ENCODE results near the gene USP48. TPM values are rescaled to one million over a fixed set of nuclear protein-coding genes. Genes with fewer than 3 reads are reported as not detected.
"Not testable (repeated sequence)": the region's sequence is repeated elsewhere in the genome, so short reads cannot be mapped to it uniquely, and the experiment has no call there.

The USP48 gene
- total RNA-seq, 2 donors from 2014 or later, result 72.8 to 130 TPM

GRCh38 chr1:21795075-21795474 is 12.1 kb upstream of the USP48 start:
- H3K36me3 Mint-ChIP-seq, result no peaks in the 10 kb centered on the region
- ATAC-seq, result no peak
- DNase-seq (ENCODE audit: low spot score), result no peak
- no peak overlapping the region for H3K4me3 Mint-ChIP-seq
- H3K27ac Mint-ChIP-seq, result no peak overlapping the region
- H3K9me3 Mint-ChIP-seq, result no peaks in the 10 kb centered on the region
- H3K27me3 Mint-ChIP-seq, result no peaks in the 10 kb centered on the region
- H3K4me1 Mint-ChIP-seq (ENCODE audit: low read depth in 2 of 2), result peaks cover 12 to 15% of the 10 kb centered on the region in 2 donors

DNA sequence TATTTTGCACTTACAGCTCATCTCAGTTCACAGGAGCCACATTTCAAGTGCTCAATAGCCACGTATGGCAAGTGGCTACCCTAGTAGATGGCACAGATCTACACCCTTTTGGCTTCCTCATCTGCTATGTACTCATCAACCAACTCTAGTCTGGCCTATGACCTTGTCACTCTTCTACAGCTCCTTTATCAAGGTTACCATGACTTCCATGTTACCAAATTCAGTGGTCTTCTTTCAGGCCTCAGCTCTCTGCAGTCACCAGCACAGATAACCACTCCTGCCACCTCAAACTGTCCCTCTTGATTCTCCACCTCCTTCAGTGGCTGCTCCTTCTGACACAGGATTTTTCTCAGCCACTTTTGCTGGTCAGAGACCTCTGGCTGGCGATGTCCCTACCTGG is 11.7 kb upstream of the USP48 start:
- H3K9me3 Mint-ChIP-seq, result no peaks in the 10 kb centered on the region
- H3K27me3 Mint-ChIP-seq, result no peaks in the 10 kb centered on the region
- no peaks in the 10 kb centered on the region for H3K36me3 Mint-ChIP-seq
- H3K4me1 Mint-ChIP-seq (ENCODE audit: low read depth in 2 of 2), result peaks cover 16 to 18% of the 10 kb centered on the region in 2 donors
- ATAC-seq, result no peak
- H3K4me3 Mint-ChIP-seq, result no peak overlapping the region
- DNase-seq (ENCODE audit: low spot score), result no peak
- no peak overlapping the region for H3K27ac Mint-ChIP-seq

DNA sequence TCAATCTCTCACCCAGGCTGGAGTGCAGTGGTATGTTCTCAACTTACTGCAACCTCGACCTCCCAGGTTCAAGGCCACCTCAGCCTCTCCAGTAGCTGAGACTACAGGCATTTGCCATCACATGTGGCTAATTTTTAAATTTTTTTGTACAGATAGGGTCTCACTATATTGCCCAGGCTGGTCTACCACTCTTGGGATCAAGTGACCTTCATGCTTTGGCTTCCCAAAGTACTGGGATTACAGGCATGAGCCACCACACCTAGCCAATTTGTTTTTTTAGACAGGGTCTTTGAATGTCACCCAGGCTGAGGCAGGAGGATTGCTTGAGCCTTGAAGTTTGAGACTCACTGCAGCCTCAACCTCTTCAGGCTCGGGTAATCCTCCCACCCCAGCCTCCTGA is 10.2 kb upstream of the USP48 start:
- DNase-seq (ENCODE audit: low spot score) (no peak), ATAC-seq (no peak)
- Mint-ChIP-seq H3K4me1 (ENCODE audit: low read depth in 2 of 2) (peaks cover 16 to 18% of the 10 kb centered on the region in 2 donors), H3K9me3 (no peaks in the 10 kb centered on the region), H3K27me3 (no peaks in the 10 kb centered on the region), H3K36me3 (no peaks in the 10 kb centered on the region), H3K27ac (no peak overlapping the region), H3K4me3 (no peak overlapping the region)

GRCh38 chr1:21786640-21787039 is 3.7 kb upstream of the USP48 start:
- H3K27ac Mint-ChIP-seq, result peak overlapping the region in 1 of 2 donors; percentile 6
- H3K9me3 Mint-ChIP-seq, result no peaks in the 10 kb centered on the region
- H3K4me3 Mint-ChIP-seq, result no peak overlapping the region
- peaks cover 9% of the 10 kb centered on the region for H3K36me3 Mint-ChIP-seq
- no peak for DNase-seq (ENCODE audit: low spot score)
- peaks cover 23 to 28% of the 10 kb centered on the region in 2 donors for H3K4me1 Mint-ChIP-seq (ENCODE audit: low read depth in 2 of 2)
- ATAC-seq, result no peak
- peaks cover 0 to 2% of the 10 kb centered on the region in 2 donors for H3K27me3 Mint-ChIP-seq

DNA sequence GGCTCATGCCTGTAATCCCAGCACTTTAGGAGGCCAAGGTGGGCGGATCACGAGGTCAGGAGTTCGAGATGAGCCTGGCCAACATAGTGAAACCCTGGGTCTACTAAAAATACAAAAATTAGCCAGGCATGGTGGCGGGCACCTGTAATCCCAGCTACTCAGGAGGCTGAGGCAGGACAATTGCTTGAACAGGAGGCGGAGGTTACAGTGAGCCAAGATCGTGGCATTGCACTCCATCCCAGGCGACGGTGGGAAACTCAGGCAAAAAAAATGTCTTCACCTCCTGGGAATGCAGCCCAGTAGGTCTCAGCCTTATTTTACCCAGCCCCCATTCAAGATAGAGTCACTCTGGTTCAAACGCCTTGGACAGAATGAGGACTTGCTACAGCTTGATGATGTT is 2.8 kb upstream of the USP48 start:
- not testable (repeated sequence) for H3K9me3 Mint-ChIP-seq; DNase-seq (ENCODE audit: low spot score); H3K27ac Mint-ChIP-seq; H3K36me3 Mint-ChIP-seq; ATAC-seq; H3K27me3 Mint-ChIP-seq; H3K4me3 Mint-ChIP-seq
- peaks cover 19 to 23% of the 10 kb centered on the region in 2 donors for H3K4me1 Mint-ChIP-seq (ENCODE audit: low read depth in 2 of 2)

- Mint-ChIP-seq H3K36me3 (peaks cover 18% of the 10 kb centered on the region), H3K27me3 (peaks cover 0 to 2% of the 10 kb centered on the region in 2 donors), H3K4me3 (peak overlapping the region; percentile 100), H3K9me3 (no peaks in the 10 kb centered on the region), H3K4me1 (ENCODE audit: low read depth in 2 of 2) (peaks cover 26 to 31% of the 10 kb centered on the region in 2 donors), H3K27ac (peak overlapping the region; percentile 99 to 100)
- ATAC-seq (no peak), DNase-seq (ENCODE audit: low spot score) (no peak)
Observed at GRCh38 chr1:21783679-21784603, 992 bp upstream of the USP48 start.

GRCh38 chr1:21782349-21782867 is 541 bp downstream of the USP48 start:
- H3K4me3 Mint-ChIP-seq, result peak overlapping the region; percentile 100
- DNase-seq (ENCODE audit: low spot score) (peak; percentile 75), ATAC-seq (peak in 1 of 2 donors; percentile 41)

GRCh38 chr1:21781815-21782348 is 1.1 kb downstream of the USP48 start:
- ATAC-seq, result no peak
- H3K27ac Mint-ChIP-seq, result peak overlapping the region; percentile 99 to 100
- peaks cover 18% of the 10 kb centered on the region for H3K36me3 Mint-ChIP-seq
- H3K4me1 Mint-ChIP-seq (ENCODE audit: low read depth in 2 of 2), result peaks cover 38 to 46% of the 10 kb centered on the region in 2 donors
- no peak for DNase-seq (ENCODE audit: low spot score)
- no peaks in the 10 kb centered on the region for H3K9me3 Mint-ChIP-seq
- peak overlapping the region; percentile 100 for H3K4me3 Mint-ChIP-seq
- H3K27me3 Mint-ChIP-seq, result peaks cover 0 to 2% of the 10 kb centered on the region in 2 donors

More at GRCh38 chr1:21782349-21782867, 541 bp downstream of the USP48 start:
- H3K27ac Mint-ChIP-seq, result peak overlapping the region; percentile 99 to 100
- peaks cover 33 to 41% of the 10 kb centered on the region in 2 donors for H3K4me1 Mint-ChIP-seq (ENCODE audit: low read depth in 2 of 2)
- no peaks in the 10 kb centered on the region for H3K9me3 Mint-ChIP-seq
- H3K36me3 Mint-ChIP-seq, result peaks cover 18% of the 10 kb centered on the region
- peaks cover 0 to 2% of the 10 kb centered on the region in 2 donors for H3K27me3 Mint-ChIP-seq

GRCh38 chr1:21779613-21780521 is 3.1 kb downstream of the USP48 start:
- peaks cover 18% of the 10 kb centered on the region for H3K36me3 Mint-ChIP-seq
- ATAC-seq (peak in 1 of 2 donors; percentile 24), DNase-seq (ENCODE audit: low spot score) (no peak)
- H3K27ac Mint-ChIP-seq, result peak overlapping the region; percentile 81 to 92
- no peaks in the 10 kb centered on the region for H3K9me3 Mint-ChIP-seq
- peak overlapping the region; percentile 87 for H3K4me3 Mint-ChIP-seq
- no peaks in the 10 kb centered on the region for H3K27me3 Mint-ChIP-seq
- peaks cover 54 to 59% of the 10 kb centered on the region in 2 donors for H3K4me1 Mint-ChIP-seq (ENCODE audit: low read depth in 2 of 2)

DNA sequence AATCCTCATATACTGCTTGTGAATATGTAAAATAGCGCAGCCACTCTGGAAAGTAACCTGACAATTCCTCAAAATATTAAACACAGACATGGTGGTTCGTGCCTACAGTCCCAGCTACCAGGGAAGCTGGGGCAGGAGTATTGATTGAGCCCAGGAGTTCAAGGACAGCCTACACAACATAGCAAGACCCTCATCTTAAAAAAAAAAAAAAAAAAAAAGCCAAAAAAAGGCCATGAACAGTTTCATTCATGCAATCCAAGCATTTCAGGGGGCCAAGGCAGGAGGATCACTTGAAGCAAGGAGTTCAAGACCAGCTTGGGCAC is 4.6 kb downstream of the USP48 start:
- H3K4me3 Mint-ChIP-seq, result peak overlapping the region; percentile 52
- H3K9me3 Mint-ChIP-seq, result no peaks in the 10 kb centered on the region
- H3K36me3 Mint-ChIP-seq, result peaks cover 18% of the 10 kb centered on the region
- H3K27ac Mint-ChIP-seq, result peak overlapping the region; percentile 28 to 47
- H3K27me3 Mint-ChIP-seq, result no peaks in the 10 kb centered on the region
- H3K4me1 Mint-ChIP-seq (ENCODE audit: low read depth in 2 of 2), result peaks cover 55 to 60% of the 10 kb centered on the region in 2 donors
- no peak for DNase-seq (ENCODE audit: low spot score)
- no peak for ATAC-seq

DNA sequence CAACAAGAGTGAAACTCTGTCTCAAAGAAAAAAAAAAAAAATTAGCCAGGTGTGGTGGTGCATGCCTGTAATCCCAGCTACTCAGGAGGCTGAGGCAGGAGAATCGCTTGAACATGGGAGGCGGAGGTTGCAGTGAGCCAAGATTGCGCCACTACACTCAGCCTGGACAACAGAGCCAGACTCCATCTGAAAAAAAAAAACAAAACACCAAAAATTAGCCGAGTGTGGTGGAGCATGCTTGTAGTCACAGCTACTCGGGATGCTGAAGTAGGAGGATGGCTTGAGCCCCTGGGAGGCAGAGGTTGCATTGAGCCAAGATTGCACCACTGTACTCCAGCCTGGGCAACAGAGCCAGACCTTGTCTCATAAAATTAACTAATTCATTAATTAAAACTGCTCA is 6.0 kb downstream of the USP48 start:
- Mint-ChIP-seq H3K27ac (peak overlapping the region; percentile 49 to 93), H3K4me1 (ENCODE audit: low read depth in 2 of 2) (peaks cover 52 to 59% of the 10 kb centered on the region in 2 donors), H3K36me3 (peaks cover 12% of the 10 kb centered on the region), H3K4me3 (peak overlapping the region; percentile 32)
- H3K9me3 Mint-ChIP-seq; H3K27me3 Mint-ChIP-seq; DNase-seq (ENCODE audit: low spot score); ATAC-seq: not testable (repeated sequence)

DNA sequence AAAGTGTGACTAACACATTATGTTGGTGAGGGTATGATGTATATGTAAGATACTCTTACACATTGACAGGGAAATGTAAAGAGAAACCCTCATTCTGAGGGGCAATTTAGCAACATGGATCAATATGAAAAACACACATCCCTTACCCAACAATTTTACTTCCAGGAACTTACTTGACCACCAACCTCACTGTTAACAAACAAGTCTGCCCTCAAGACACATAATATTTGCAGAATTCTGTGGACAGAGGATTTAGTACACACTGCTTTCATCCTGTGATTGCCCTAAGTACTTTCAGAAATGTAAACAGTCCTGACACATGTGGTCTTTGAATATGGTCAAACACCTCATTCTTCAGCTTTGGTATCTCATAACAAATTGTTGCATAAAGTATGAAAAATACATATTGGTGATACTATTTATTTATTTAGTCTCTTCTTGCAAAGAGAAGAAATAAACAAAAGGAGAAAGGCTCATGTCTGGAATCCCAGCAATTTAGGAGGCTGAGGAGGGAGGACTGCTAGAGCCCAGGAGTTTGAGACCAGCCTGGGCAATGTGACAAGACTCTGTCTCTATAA is 6.9 kb downstream of the USP48 start:
- Mint-ChIP-seq H3K9me3 (no peaks in the 10 kb centered on the region), H3K36me3 (peaks cover 9% of the 10 kb centered on the region), H3K27me3 (no peaks in the 10 kb centered on the region), H3K4me3 (peak overlapping the region; percentile 73), H3K27ac (peak overlapping the region; percentile 84 to 93), H3K4me1 (ENCODE audit: low read depth in 2 of 2) (peaks cover 49 to 55% of the 10 kb centered on the region in 2 donors)
- peak; percentile 73 to 88 for ATAC-seq
- no peak for DNase-seq (ENCODE audit: low spot score)

- peaks cover 49 to 54% of the 10 kb centered on the region in 2 donors for H3K4me1 Mint-ChIP-seq (ENCODE audit: low read depth in 2 of 2)
- H3K27me3 Mint-ChIP-seq, result no peaks in the 10 kb centered on the region
- DNase-seq (ENCODE audit: low spot score), result no peak
- no peak for ATAC-seq
- H3K9me3 Mint-ChIP-seq, result no peaks in the 10 kb centered on the region
- peak overlapping the region; percentile 84 to 93 for H3K27ac Mint-ChIP-seq
- H3K36me3 Mint-ChIP-seq, result peaks cover 9% of the 10 kb centered on the region
- peak overlapping the region; percentile 73 for H3K4me3 Mint-ChIP-seq
Observed at GRCh38 chr1:21775550-21775914, 7.4 kb downstream of the USP48 start.

All from natural killer cell treated with Interleukin-12 subunit alpha and Interleukin-12 subunit beta and Interleukin-15 and Interleukin-18, amount 100 ng/mL, for 72 hours (primary cell).